K562 (cell line): ENCODE results near the gene LRP1B. TPM values are rescaled to one million over a fixed set of nuclear protein-coding genes. Genes with fewer than 3 reads are reported as not detected.

Experiments used
- CREB3L1 ChIP-seq: fragments of 450-650 bp; IDR thresholded peaks from 2 replicates; pipeline ENCODE4 v1.6.1; 2014; ENCODE audit warnings: low read depth, mild to moderate bottlenecking, moderate library complexity, borderline replicate concordance
- CTBP1 ChIP-seq: fragments of 450-650 bp; IDR thresholded peaks from 2 replicates; pipeline ENCODE4 v1.6.1; 2016; ENCODE audit warnings: borderline replicate concordance
- ETV1 ChIP-seq: fragments of 450-650 bp; conservative IDR thresholded peaks from 2 replicates; pipeline ENCODE4 v1.6.1; 2016; ENCODE audit warnings: missing genetic modification characterization, control low read depth, low read depth, missing compliant biosample characterization
- FOXA3 ChIP-seq, 2 experiments: fragments of 450-650 bp in 1 of 2; sonication (generic) in 1 of 2; formaldehyde crosslinking; IDR thresholded peaks in 1 of 2; conservative IDR thresholded peaks in 1 of 2; 2 replicates each; pipeline versions ENCODE4 v1.4.0 to v1.8.0; 2020 to 2022; ENCODE audit warnings: mild to moderate bottlenecking in 2 of 2, missing genetic modification reagents in 1 of 2
- LARP7 ChIP-seq: fragments of 450-650 bp; IDR thresholded peaks from 2 replicates; pipeline ENCODE4 v1.6.1; 2016
- LEF1 ChIP-seq: fragments of 450-650 bp; IDR thresholded peaks from 2 replicates; pipeline ENCODE4 v1.6.1; 2016; ENCODE audit warnings: mild to moderate bottlenecking
- PKNOX1 ChIP-seq: fragments of 450-650 bp; IDR thresholded peaks from 2 replicates; pipeline ENCODE4 v1.6.1; 2016
- STAG1 ChIP-seq: sonication (generic); formaldehyde crosslinking; IDR thresholded peaks from 2 replicates; pipeline ENCODE4 v1.5.0; 2020; ENCODE audit warnings: missing genetic modification reagents, borderline replicate concordance
- XRCC4 ChIP-seq: IDR thresholded peaks from one replicate; pipeline ENCODE4 v1.6.1; 2011; ENCODE audit not compliant: insufficient read depth, insufficient read length; ENCODE audit errors: extremely low read depth
- ZBTB2 ChIP-seq: fragments of 450-650 bp; IDR thresholded peaks from 2 replicates; pipeline ENCODE4 v1.6.1; 2016; ENCODE audit warnings: antibody characterized with exemption
- ZFPM2 ChIP-seq: fragments of 250-450 bp; sonication (Bioruptor Pico); IDR thresholded peaks from 2 replicates; pipeline ENCODE4 v1.5.1; 2022; ENCODE audit warnings: mild to moderate bottlenecking
- ZNF699 ChIP-seq: fragments of 250-450 bp; sonication (Bioruptor Pico); IDR thresholded peaks from 2 replicates; pipeline ENCODE4 v1.8.0; 2021; ENCODE audit warnings: mild to moderate bottlenecking, moderate library complexity; ENCODE audit not compliant: insufficient replicate concordance
- polyA plus RNA-seq, 8 experiments: library from polyadenylated mRNA; depleted of rRNA in 4 of 8; stranded (reverse) in 5 of 8; unstranded in 3 of 8; fragments of >200 nt; fragmentation: Nextera tagmentation in 2 of 8; fragmentation: Illumina TruSeq in 1 of 8; extraction: Ambion mirVana in 2 of 8; extraction: Trizol in 1 of 8; gene quantifications; 2 replicates each; pipeline versions ENCODE4 v1.2.1 to v1.2.3, GENCODE V29; 2011 to 2014; ENCODE audit warnings: inconsistent platforms in 1 of 8, missing spikeins in 1 of 8
- total RNA-seq, 7 experiments: library from RNA; depleted of rRNA in 6 of 7; stranded (reverse); fragments of >200 nt in 6 of 7; fragmentation: Illumina TruSeq in 2 of 7; extraction: Trizol in 2 of 7; gene quantifications; 2 replicates each; pipeline versions ENCODE4 v1.2.1 to v1.2.3, GENCODE V29; 2011 to 2021; ENCODE audit warnings: low replicate concordance in 1 of 7

LRP1B gene
- total and polyA plus RNA-seq, 9 of the 15 experiments (the other 6 are each of a cell fraction or from before 2014, with no cell fraction given), result not detected

GRCh38 chr2:140905083-140905781, 1225.6 kb downstream of the LRP1B start (continued):
- no peak for TF ChIP-seq LEF1
- TF ChIP-seq ETV1, result no peak
- TF ChIP-seq ZFPM2 (CRISPR knock-in tag), result no peak
- TF ChIP-seq PKNOX1, result no peak
- no peak for TF ChIP-seq CTBP1
- no peak for TF ChIP-seq FOXA3 (CRISPR knock-in tag; conservative IDR thresholded peaks at IDR 0.05 in 1 of 2, IDR thresholded peaks at IDR 0.05 in 1 of 2)
- TF ChIP-seq ZBTB2, result no peak
- TF ChIP-seq ZNF699 (CRISPR knock-in tag), result no peak
- no peak for TF ChIP-seq LARP7
- no peak for TF ChIP-seq XRCC4
- no peak for TF ChIP-seq STAG1 (CRISPR knock-in tag)
- no peak for TF ChIP-seq CREB3L1
- TF ChIP-seq, all 486 proteins: peak for 0
